ENCODE results near the gene IL1R2.

IL1R2 gene

GRCh38 chr2:101974663-101975062 lies 17.1 kb upstream of the IL1R2 start:
- in situ Hi-C loops (cut with MboI; ENCODE audit: low sequenced_read_pairs) = no loop called here

- in situ Hi-C loops (cut with MboI; ENCODE audit: low sequenced_read_pairs) = no loop called here
These were observed 16.4 kb upstream of the IL1R2 start for GRCh38 chr2:101975171-101975870.

- in situ Hi-C loops (cut with MboI; ENCODE audit: low sequenced_read_pairs) = no loop called here
These were observed 14.9 kb upstream of the IL1R2 start for GRCh38 chr2:101976891-101977290.

- in situ Hi-C loops (cut with MboI; ENCODE audit: low sequenced_read_pairs) = no loop called here
These were observed 11.4 kb upstream of the IL1R2 start for GRCh38 chr2:101980368-101980767.

- in situ Hi-C loops (cut with MboI; ENCODE audit: low sequenced_read_pairs) = no loop called here
These were observed 10.7 kb upstream of the IL1R2 start for GRCh38 chr2:101981066-101981465.

- in situ Hi-C loops (cut with MboI; ENCODE audit: low sequenced_read_pairs) = no loop called here
These were observed 10.3 kb upstream of the IL1R2 start for GRCh38 chr2:101981504-101981903.

GRCh38 chr2:101982495-101983029 lies 9.2 kb upstream of the IL1R2 start:
- in situ Hi-C loops (cut with MboI; ENCODE audit: low sequenced_read_pairs) = no loop called here

GRCh38 chr2:101983486-101983885 lies 8.3 kb upstream of the IL1R2 start:
- in situ Hi-C loops (cut with MboI; ENCODE audit: low sequenced_read_pairs) = no loop called here

GRCh38 chr2:101983928-101984327 lies 7.8 kb upstream of the IL1R2 start:
- in situ Hi-C loops (cut with MboI; ENCODE audit: low sequenced_read_pairs) = no loop called here

- in situ Hi-C loops (cut with MboI; ENCODE audit: low sequenced_read_pairs) = no loop called here
These were observed 7.1 kb upstream of the IL1R2 start for GRCh38 chr2:101984656-101985055.

GRCh38 chr2:101985101-101985792 lies 6.5 kb upstream of the IL1R2 start:
- in situ Hi-C loops (cut with MboI; ENCODE audit: low sequenced_read_pairs) = no loop called here

- in situ Hi-C loops (cut with MboI; ENCODE audit: low sequenced_read_pairs) = no loop called here
These were observed 6.0 kb upstream of the IL1R2 start for GRCh38 chr2:101985793-101986164.

- in situ Hi-C loops (cut with MboI; ENCODE audit: low sequenced_read_pairs) = no loop called here
These were observed 5.4 kb upstream of the IL1R2 start for GRCh38 chr2:101986376-101986775.

- in situ Hi-C loops (cut with MboI; ENCODE audit: low sequenced_read_pairs) = no loop called here
These were observed 4.7 kb upstream of the IL1R2 start for GRCh38 chr2:101986804-101987740.

- in situ Hi-C loops (cut with MboI; ENCODE audit: low sequenced_read_pairs) = no loop called here
These were observed 3.9 kb upstream of the IL1R2 start for GRCh38 chr2:101987832-101988231.

- in situ Hi-C loops (cut with MboI; ENCODE audit: low sequenced_read_pairs) = no loop called here
These were observed 3.2 kb upstream of the IL1R2 start for GRCh38 chr2:101988541-101988940.

GRCh38 chr2:101989740-101990460 lies 1.9 kb upstream of the IL1R2 start:
- in situ Hi-C loops (cut with MboI; ENCODE audit: low sequenced_read_pairs) = no loop called here

- in situ Hi-C loops (cut with MboI; ENCODE audit: low sequenced_read_pairs) = no loop called here
These were observed 2.0 kb downstream of the IL1R2 start for GRCh38 chr2:101993772-101994171.

GRCh38 chr2:101995019-101995418 lies 3.3 kb downstream of the IL1R2 start:
- in situ Hi-C loops (cut with MboI; ENCODE audit: low sequenced_read_pairs) = no loop called here

- in situ Hi-C loops (cut with MboI; ENCODE audit: low sequenced_read_pairs) = no loop called here
These were observed 4.0 kb downstream of the IL1R2 start for GRCh38 chr2:101995804-101996203.

- in situ Hi-C loops (cut with MboI; ENCODE audit: low sequenced_read_pairs) = no loop called here
These were observed 6.8 kb downstream of the IL1R2 start for GRCh38 chr2:101998556-101998895.
